Panc1 (cell line): Measurements from ENCODE around the gene RAB21. TPM values are rescaled to one million over a fixed set of nuclear protein-coding genes. Genes with fewer than 3 reads are reported as not detected.

Experiments
- ATAC-seq: fragments of 200-7000 bp; cut with Tn5 transposase; 2 replicates; pipeline ENCODE4 v1.9.1; 2020; ENCODE audit warnings: mild to moderate bottlenecking, moderate library complexity
- BruUV-seq: library from RNA; stranded (reverse); fragments of 400-500 nt; replicated peaks from 2 replicates; lab custom pipeline; 2021; lab: Mats Ljungman, UMichigan
- CTCF ChIA-PET: fragments of 300-600 bp; sonication (Branson Sonifier 250); formaldehyde crosslinking; loops from one replicate; lab custom pipeline; 2022; ENCODE audit warnings: antibody characterized with exemption; lab: Charles Lee
- POLR2A ChIA-PET: fragments of 300-600 bp; sonication (Branson Sonifier 250); formaldehyde crosslinking; loops from one replicate; lab custom pipeline; 2022; ENCODE audit warnings: antibody characterized with exemption; lab: Charles Lee
- DNase-seq: peaks from one replicate; pipeline ENCODE4 v3.0.0-alpha.2; 2010; ENCODE audit warnings: low read depth, low spot score
- H3K27ac ChIP-seq: 2 replicates; pipeline ENCODE4 v1.5.1; 2011; ENCODE audit warnings: mild to moderate bottlenecking, low read length, inconsistent platforms
- H3K27me3 ChIP-seq: fragments of 200-500 bp; sonication (Bioruptor generic); 2 replicates; pipeline ENCODE4 v1.6.0; 2014; ENCODE audit warnings: low read length, inconsistent platforms; ENCODE audit not compliant: control insufficient read depth, insufficient read depth
- H3K36me3 ChIP-seq: fragments of 200-500 bp; sonication (Bioruptor generic); 2 replicates; pipeline ENCODE4 v1.5.1; 2014; ENCODE audit warnings: inconsistent platforms, mild to moderate bottlenecking, low read length, moderate library complexity; ENCODE audit not compliant: control insufficient read depth, insufficient read depth
- H3K4me1 ChIP-seq: 2 replicates; pipeline ENCODE4 v1.5.1; 2011; ENCODE audit warnings: inconsistent platforms, mild to moderate bottlenecking, low read length, moderate library complexity; ENCODE audit not compliant: control insufficient read depth, insufficient read depth
- H3K4me3 ChIP-seq, 2 experiments: 2 replicates each; pipeline ENCODE4 v1.5.1; 2011 to 2012; ENCODE audit warnings: low read depth in 2 of 2, low read length in 2 of 2, mild to moderate bottlenecking in 2 of 2, inconsistent platforms in 1 of 2, moderate library complexity in 1 of 2
- H3K9me3 ChIP-seq: fragments of 200-500 bp; sonication (Bioruptor generic); 2 replicates; pipeline ENCODE4 v1.5.1; 2014; ENCODE audit warnings: low read depth, mild to moderate bottlenecking, inconsistent platforms, low read length, moderate library complexity; ENCODE audit not compliant: control insufficient read depth, insufficient read depth
- POLR2AphosphoS5 ChIP-seq: IDR thresholded peaks from 2 replicates; pipeline ENCODE4 v1.6.1; 2012; ENCODE audit warnings: mild to moderate bottlenecking, low read depth, low read length, moderate library complexity
- SIN3A ChIP-seq: IDR thresholded peaks from 2 replicates; pipeline ENCODE4 v1.6.1; 2012; ENCODE audit warnings: low read depth, mild to moderate bottlenecking, low read length, moderate library complexity, borderline replicate concordance; ENCODE audit not compliant: insufficient read depth
- TCF7L2 ChIP-seq: IDR thresholded peaks from 2 replicates; pipeline ENCODE4 v1.6.1; 2011; ENCODE audit warnings: mild to moderate bottlenecking, low read depth, low read length, inconsistent platforms
- in situ Hi-C: cut with HindIII; loops from 2 replicates; pipeline ENCODE4 v1.10.0; 2016; ENCODE audit warnings: low sequenced_read_pairs, low pct_unique_long_range_greater_than_20kb
- intact Hi-C: fragments of 100-400 bp; cut with micrococcal nuclease; formaldehyde crosslinking; loops from one replicate; pipeline ENCODE4 v1.10.0; 2022; ENCODE audit not compliant: unreplicated experiment
- total RNA-seq: library from RNA; stranded (reverse); gene quantifications from one replicate; pipeline ENCODE4 v1.2.1, GENCODE V29; 2021; ENCODE audit not compliant: unreplicated experiment
- TF ChIP-seq, protein P1 (sequence below), 2 experiments: IDR thresholded peaks; 2 replicates each; pipeline ENCODE4 v1.6.1; 2011 to 2012; ENCODE audit warnings: low read depth in 2 of 2, control low read depth in 1 of 2, low read length in 1 of 2, mild to moderate bottlenecking in 1 of 2, moderate library complexity in 1 of 2; ENCODE audit not compliant: insufficient read depth in 1 of 2
- TF ChIP-seq, protein P2 (sequence below): fragments of 450-650 bp; IDR thresholded peaks from 2 replicates; pipeline ENCODE4 v1.5.1; 2017; ENCODE audit warnings: mild to moderate bottlenecking

The RAB21 gene
- total RNA-seq, 1 experiment from 2014 or later: 57.2 TPM

DNA sequence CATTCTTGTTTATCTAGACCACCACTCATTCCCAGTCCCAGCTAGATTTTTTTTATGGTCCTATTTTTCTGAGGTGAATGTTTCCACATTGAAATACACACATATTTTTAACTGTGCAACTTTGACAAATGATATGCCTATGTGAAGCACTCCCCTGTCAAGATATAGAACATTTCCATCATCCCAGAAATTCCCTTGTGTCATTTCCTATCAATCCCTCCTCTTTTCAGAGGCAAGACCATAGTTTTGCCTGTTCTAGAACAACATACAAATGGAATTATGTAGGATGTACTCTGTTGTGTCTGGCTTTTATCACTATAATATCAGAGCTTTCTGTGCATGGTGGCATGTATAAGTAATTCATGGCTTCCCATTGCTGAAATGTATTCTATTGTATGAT lies 36.1 kb upstream of the RAB21 start:
- TF ChIP-seq, protein P1, sequence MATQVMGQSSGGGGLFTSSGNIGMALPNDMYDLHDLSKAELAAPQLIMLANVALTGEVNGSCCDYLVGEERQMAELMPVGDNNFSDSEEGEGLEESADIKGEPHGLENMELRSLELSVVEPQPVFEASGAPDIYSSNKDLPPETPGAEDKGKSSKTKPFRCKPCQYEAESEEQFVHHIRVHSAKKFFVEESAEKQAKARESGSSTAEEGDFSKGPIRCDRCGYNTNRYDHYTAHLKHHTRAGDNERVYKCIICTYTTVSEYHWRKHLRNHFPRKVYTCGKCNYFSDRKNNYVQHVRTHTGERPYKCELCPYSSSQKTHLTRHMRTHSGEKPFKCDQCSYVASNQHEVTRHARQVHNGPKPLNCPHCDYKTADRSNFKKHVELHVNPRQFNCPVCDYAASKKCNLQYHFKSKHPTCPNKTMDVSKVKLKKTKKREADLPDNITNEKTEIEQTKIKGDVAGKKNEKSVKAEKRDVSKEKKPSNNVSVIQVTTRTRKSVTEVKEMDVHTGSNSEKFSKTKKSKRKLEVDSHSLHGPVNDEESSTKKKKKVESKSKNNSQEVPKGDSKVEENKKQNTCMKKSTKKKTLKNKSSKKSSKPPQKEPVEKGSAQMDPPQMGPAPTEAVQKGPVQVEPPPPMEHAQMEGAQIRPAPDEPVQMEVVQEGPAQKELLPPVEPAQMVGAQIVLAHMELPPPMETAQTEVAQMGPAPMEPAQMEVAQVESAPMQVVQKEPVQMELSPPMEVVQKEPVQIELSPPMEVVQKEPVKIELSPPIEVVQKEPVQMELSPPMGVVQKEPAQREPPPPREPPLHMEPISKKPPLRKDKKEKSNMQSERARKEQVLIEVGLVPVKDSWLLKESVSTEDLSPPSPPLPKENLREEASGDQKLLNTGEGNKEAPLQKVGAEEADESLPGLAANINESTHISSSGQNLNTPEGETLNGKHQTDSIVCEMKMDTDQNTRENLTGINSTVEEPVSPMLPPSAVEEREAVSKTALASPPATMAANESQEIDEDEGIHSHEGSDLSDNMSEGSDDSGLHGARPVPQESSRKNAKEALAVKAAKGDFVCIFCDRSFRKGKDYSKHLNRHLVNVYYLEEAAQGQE (IDR thresholded peaks at IDR 0.05; ENCODE audit: insufficient read depth in 1 of 2, low read depth in 2 of 2, low read length in 1 of 2): no peak
- TF ChIP-seq POLR2AphosphoS5: no peak
- POLR2A ChIA-PET: no interaction called here
- Histone ChIP-seq H3K27ac (no peak overlapping the region), H3K27me3 (no peaks in the 10 kb centered on the region), H3K4me3 (no peak overlapping the region), H3K9me3 (no peaks in the 10 kb centered on the region), H3K36me3 (no peaks in the 10 kb centered on the region), H3K4me1 (no peaks in the 10 kb centered on the region)
- CTCF ChIA-PET: no interaction called here
- no TSS peak for BruUV-seq
- ATAC-seq: no peak
- in situ Hi-C loops (no loop called here), intact Hi-C loops (no loop called here)
- no peak for DNase-seq

DNA sequence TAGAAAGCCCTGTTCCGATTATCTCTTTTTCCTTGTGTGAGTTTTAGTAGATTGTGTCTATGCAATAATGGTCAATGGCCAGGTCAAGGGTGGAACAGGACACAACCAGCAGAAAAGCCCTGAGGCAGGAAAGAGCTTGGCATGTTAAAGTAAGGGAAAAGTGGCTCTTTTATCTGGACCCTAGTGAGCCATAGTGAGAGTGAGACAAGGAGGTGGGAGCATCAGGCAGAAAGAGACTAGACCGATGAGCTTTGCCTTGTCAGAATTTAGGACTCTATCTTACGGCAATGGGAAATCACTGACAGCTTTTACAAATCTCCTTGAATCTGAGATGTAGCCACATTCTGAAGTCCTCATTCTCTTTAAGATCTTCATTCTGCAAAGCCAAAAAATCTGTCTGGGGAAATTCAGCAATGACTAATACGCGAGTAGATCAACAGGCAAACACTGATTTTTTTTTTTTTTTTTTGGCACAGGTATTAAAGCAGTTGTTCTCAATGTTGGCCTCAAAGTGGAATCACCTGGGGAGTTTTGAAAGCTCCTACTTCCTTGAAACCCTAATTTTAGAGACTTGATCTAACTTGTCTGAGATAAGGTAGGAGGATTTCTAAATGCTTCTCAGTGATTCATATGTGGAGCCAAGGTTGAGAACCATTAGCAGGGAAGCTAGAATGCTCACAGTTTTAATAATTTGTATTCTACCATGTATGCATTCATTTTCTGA lies 34.9 kb upstream of the RAB21 start:
- TF ChIP-seq TCF7L2 (no peak), POLR2AphosphoS5 (no peak), SIN3A (no peak)
- TF ChIP-seq, protein P1 (IDR thresholded peaks at IDR 0.05; ENCODE audit: insufficient read depth in 1 of 2, low read depth in 2 of 2, low read length in 1 of 2): no peak
- TF ChIP-seq, protein P2, sequence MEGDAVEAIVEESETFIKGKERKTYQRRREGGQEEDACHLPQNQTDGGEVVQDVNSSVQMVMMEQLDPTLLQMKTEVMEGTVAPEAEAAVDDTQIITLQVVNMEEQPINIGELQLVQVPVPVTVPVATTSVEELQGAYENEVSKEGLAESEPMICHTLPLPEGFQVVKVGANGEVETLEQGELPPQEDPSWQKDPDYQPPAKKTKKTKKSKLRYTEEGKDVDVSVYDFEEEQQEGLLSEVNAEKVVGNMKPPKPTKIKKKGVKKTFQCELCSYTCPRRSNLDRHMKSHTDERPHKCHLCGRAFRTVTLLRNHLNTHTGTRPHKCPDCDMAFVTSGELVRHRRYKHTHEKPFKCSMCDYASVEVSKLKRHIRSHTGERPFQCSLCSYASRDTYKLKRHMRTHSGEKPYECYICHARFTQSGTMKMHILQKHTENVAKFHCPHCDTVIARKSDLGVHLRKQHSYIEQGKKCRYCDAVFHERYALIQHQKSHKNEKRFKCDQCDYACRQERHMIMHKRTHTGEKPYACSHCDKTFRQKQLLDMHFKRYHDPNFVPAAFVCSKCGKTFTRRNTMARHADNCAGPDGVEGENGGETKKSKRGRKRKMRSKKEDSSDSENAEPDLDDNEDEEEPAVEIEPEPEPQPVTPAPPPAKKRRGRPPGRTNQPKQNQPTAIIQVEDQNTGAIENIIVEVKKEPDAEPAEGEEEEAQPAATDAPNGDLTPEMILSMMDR: no peak
- no TSS peak for BruUV-seq
- ATAC-seq (no peak), DNase-seq (no peak)
- POLR2A ChIA-PET: interaction anchor here (0.7 kb wide), 1 partner anchor 104 kb away, joined by 9 read pairs; no protein-coding TSS in a partner anchor
- in situ Hi-C loops (no loop called here), intact Hi-C loops (no loop called here)
- CTCF ChIA-PET: no interaction called here
- H3K27ac ChIP-seq: no peak overlapping the region
- no peak overlapping the region for H3K4me3 ChIP-seq
- H3K4me1 ChIP-seq: no peaks in the 10 kb centered on the region
- no peaks in the 10 kb centered on the region for H3K36me3 ChIP-seq
- H3K27me3 ChIP-seq: no peaks in the 10 kb centered on the region
- H3K9me3 ChIP-seq: no peaks in the 10 kb centered on the region
